HCT116 (cell line): Measurements from ENCODE around the gene TMEM63A. TPM values are rescaled to one million over a fixed set of nuclear protein-coding genes. Genes with fewer than 3 reads are reported as not detected.

ENCODE experiments used
- ATAC-seq: fragments of 200-7000 bp; cut with Tn5 transposase; 2 replicates; pipeline ENCODE4 v1.9.1; 2020; ENCODE audit warnings: mild to moderate bottlenecking, moderate library complexity
- BruUV-seq: library from RNA; stranded (reverse); fragments of 400-500 nt; replicated peaks from 2 replicates; lab custom pipeline; 2021; lab: Mats Ljungman, UMichigan
- CTCF ChIA-PET: fragments of 300-600 bp; sonication (Branson Sonifier 250); formaldehyde crosslinking; loops from one replicate; lab custom pipeline; 2021; ENCODE audit warnings: antibody characterized with exemption; lab: Charles Lee
- POLR2A ChIA-PET: fragments of 300-600, 350-600 bp; sonication (Branson Sonifier 250); formaldehyde crosslinking; loops from one replicate; lab custom pipeline; 2021; ENCODE audit warnings: antibody characterized with exemption; lab: Charles Lee
- RAD21 ChIA-PET, 2 experiments: fragments of 300-600 bp; sonication (Branson Sonifier 250); formaldehyde crosslinking; loops; one replicate each; lab custom pipeline; 2023; ENCODE audit warnings: low total read pairs in 2 of 2; ENCODE audit not compliant: uncharacterized antibody in 2 of 2, unreplicated experiment in 2 of 2, low non-redundant PET in 1 of 2; lab: Charles Lee
- DNase-seq: peaks from one replicate; pipeline ENCODE4 v3.0.0-alpha.2; 2010; ENCODE audit warnings: low read depth, low spot score
- H2AFZ ChIP-seq: fragments of 200-600 bp; shearing (Covaris generic), sonication (generic); 2 replicates; pipeline ENCODE4 v1.6.1; 2017; ENCODE audit warnings: low read depth, mixed run types, mixed read lengths, antibody characterized with exemption, low read length; ENCODE audit not compliant: poor library complexity, severe bottlenecking
- H3K27ac ChIP-seq: 2 replicates; pipeline ENCODE4 v1.5.1; 2012; ENCODE audit warnings: low read depth, low read length
- H3K27me3 ChIP-seq: fragments of 200-600 bp; sonication (generic); 2 replicates; pipeline ENCODE4 v1.6.1; 2016; ENCODE audit warnings: mixed run types, low read length, mixed read lengths; ENCODE audit not compliant: insufficient read depth
- H3K36me3 ChIP-seq, 2 experiments: fragments of 200-500 bp in 1 of 2; fragments of 200-600 bp in 1 of 2; sonication (Bioruptor generic) in 1 of 2; sonication (generic) in 1 of 2; 2 replicates each; pipeline versions ENCODE4 v1.5.1 to v1.6.1; 2014 to 2016; ENCODE audit warnings: low read length in 2 of 2, inconsistent platforms in 1 of 2, mixed read lengths in 1 of 2, mixed run types in 1 of 2; ENCODE audit not compliant: insufficient read depth in 2 of 2, control insufficient read depth in 1 of 2
- H3K4me1 ChIP-seq, 2 experiments: fragments of 200-600 bp in 1 of 2; sonication (generic) in 1 of 2; 2 replicates each; pipeline versions ENCODE4 v1.5.1 to v1.6.1; 2012 to 2017; ENCODE audit warnings: low read length in 2 of 2, inconsistent platforms in 1 of 2, mild to moderate bottlenecking in 1 of 2, mixed read lengths in 1 of 2, mixed run types in 1 of 2, moderate library complexity in 1 of 2; ENCODE audit not compliant: insufficient read depth in 2 of 2, control insufficient read depth in 1 of 2
- H3K4me2 ChIP-seq: fragments of 200-600 bp; sonication (generic); 2 replicates; pipeline ENCODE4 v1.6.1; 2017; ENCODE audit warnings: mixed run types, low read length, mixed read lengths
- H3K4me3 ChIP-seq, 2 experiments: fragments of 200-600 bp in 1 of 2; sonication (generic) in 1 of 2; replicated peaks in 1 of 2; 2 replicates each; pipeline ENCODE4 v1.5.1; 2011 to 2016; ENCODE audit warnings: low read length in 2 of 2, control low read depth in 1 of 2, low read depth in 1 of 2, mild to moderate bottlenecking in 1 of 2, mixed read lengths in 1 of 2, mixed run types in 1 of 2
- H3K79me2 ChIP-seq: fragments of 200-600 bp; sonication (generic); 2 replicates; pipeline ENCODE4 v1.6.1; 2017; ENCODE audit warnings: mild to moderate bottlenecking, mixed run types, low read length, moderate library complexity, mixed read lengths; ENCODE audit not compliant: insufficient read depth
- H3K9ac ChIP-seq: fragments of 200-600 bp; sonication (generic); 2 replicates; pipeline ENCODE4 v1.6.1; 2016; ENCODE audit warnings: low read length, mixed read lengths
- H3K9me2 ChIP-seq: fragments of 200-600 bp; sonication (generic), shearing (Covaris generic); 2 replicates; pipeline ENCODE4 v1.6.1; 2017; ENCODE audit warnings: mixed run types, mild to moderate bottlenecking, moderate library complexity; ENCODE audit not compliant: insufficient read depth
- H3K9me3 ChIP-seq, 2 experiments: fragments of 200-500 bp in 1 of 2; fragments of 200-600 bp in 1 of 2; sonication (Bioruptor generic) in 1 of 2; sonication (generic) in 1 of 2; 2 replicates each; pipeline ENCODE4 v1.6.1; 2014 to 2017; ENCODE audit warnings: low read length in 2 of 2, mixed read lengths in 2 of 2, inconsistent platforms in 1 of 2, low read depth in 1 of 2, mild to moderate bottlenecking in 1 of 2, mixed run types in 1 of 2, moderate library complexity in 1 of 2; ENCODE audit not compliant: control insufficient read depth in 1 of 2, insufficient read depth in 1 of 2
- H4K20me1 ChIP-seq: fragments of 200-600 bp; sonication (generic), shearing (Covaris generic); 2 replicates; pipeline ENCODE4 v1.6.1; 2017; ENCODE audit warnings: mixed run types, mild to moderate bottlenecking, moderate library complexity; ENCODE audit not compliant: insufficient read depth
- ATF3 ChIP-seq: IDR thresholded peaks from 2 replicates; pipeline ENCODE4 v1.6.1; 2012
- CBX3 ChIP-seq: IDR thresholded peaks from 2 replicates; pipeline ENCODE4 v1.6.1; 2012; ENCODE audit warnings: low read depth
- CEBPB ChIP-seq: IDR thresholded peaks from 2 replicates; pipeline ENCODE4 v1.6.1; 2012; ENCODE audit warnings: low read depth
- EGR1 ChIP-seq: IDR thresholded peaks from 2 replicates; pipeline ENCODE4 v1.6.1; 2012; ENCODE audit warnings: low read depth
- ELF1 ChIP-seq: IDR thresholded peaks from 2 replicates; pipeline ENCODE4 v1.6.1; 2012; ENCODE audit warnings: low read depth, borderline replicate concordance
- EZH2 ChIP-seq: fragments of 200-600 bp; sonication (generic); IDR thresholded peaks from 2 replicates; pipeline ENCODE4 v1.6.1; 2017; ENCODE audit warnings: antibody characterized with exemption, mixed run types
- EZH2phosphoT487 ChIP-seq: fragments of 200-600 bp; IDR thresholded peaks from 2 replicates; pipeline ENCODE4 v1.6.1; 2018; ENCODE audit warnings: antibody characterized with exemption, borderline replicate concordance
- FOSL1 ChIP-seq: IDR thresholded peaks from 2 replicates; pipeline ENCODE4 v1.6.1; 2012; ENCODE audit warnings: low read depth
- JUND ChIP-seq: IDR thresholded peaks from 2 replicates; pipeline ENCODE4 v1.6.1; 2012
- POLR2A ChIP-seq: IDR thresholded peaks from 2 replicates; pipeline ENCODE4 v1.7.0; 2011; ENCODE audit warnings: borderline replicate concordance; ENCODE audit not compliant: insufficient read depth, insufficient read length; ENCODE audit errors: extremely low read depth
- RAD21 ChIP-seq: IDR thresholded peaks from 2 replicates; pipeline ENCODE4 v1.6.1; 2012; ENCODE audit warnings: low read depth, mild to moderate bottlenecking
- SP1 ChIP-seq: IDR thresholded peaks from 2 replicates; pipeline ENCODE4 v1.6.1; 2012; ENCODE audit warnings: low read depth
- TCF7L2 ChIP-seq: IDR thresholded peaks from 2 replicates; pipeline ENCODE4 v1.7.0; 2011; ENCODE audit warnings: borderline replicate concordance, inconsistent platforms; ENCODE audit not compliant: insufficient read depth, insufficient read length; ENCODE audit errors: extremely low read depth
- YY1 ChIP-seq: IDR thresholded peaks from 2 replicates; pipeline ENCODE4 v1.6.1; 2011; ENCODE audit warnings: low read length, low read depth, moderate library complexity, mild to moderate bottlenecking; ENCODE audit not compliant: insufficient replicate concordance; ENCODE audit errors: extremely low read depth
- ZFX ChIP-seq: fragments of 450-650 bp; IDR thresholded peaks from 2 replicates; pipeline ENCODE4 v1.6.1; 2017
- ZNF274 ChIP-seq: fragments of 200-500 bp; sonication (Bioruptor generic); IDR thresholded peaks from 2 replicates; pipeline ENCODE4 v1.6.1; 2014; ENCODE audit warnings: mild to moderate bottlenecking, low read depth, low read length, inconsistent platforms
- intact Hi-C: fragments of 100-400 bp; cut with micrococcal nuclease; formaldehyde crosslinking; loops from 2 replicates; pipeline ENCODE4 v1.10.0; 2022
- total RNA-seq: library from RNA; stranded (reverse); gene quantifications from one replicate; pipeline ENCODE4 v1.2.1, GENCODE V29; 2021; ENCODE audit not compliant: unreplicated experiment
- TF ChIP-seq, protein P1 (sequence below): IDR thresholded peaks from 2 replicates; pipeline ENCODE4 v1.6.1; 2012
- TF ChIP-seq, protein P2 (sequence below), 3 experiments: fragments of 200-600 bp in 1 of 3; sonication (generic) in 1 of 3; IDR thresholded peaks in 2 of 3; conservative IDR thresholded peaks in 1 of 3; 2 replicates each; pipeline ENCODE4 v1.5.1; 2012 to 2017; ENCODE audit warnings: low read depth in 2 of 3, low read length in 2 of 3, antibody characterized with exemption in 1 of 3, borderline replicate concordance in 1 of 3, control low read depth in 1 of 3, mild to moderate bottlenecking in 1 of 3, mixed read lengths in 1 of 3, mixed run types in 1 of 3, moderate library complexity in 1 of 3; ENCODE audit not compliant: insufficient read depth in 1 of 3
- TF ChIP-seq, protein P3 (sequence below): IDR thresholded peaks from 2 replicates; pipeline ENCODE4 v1.6.1; 2011; ENCODE audit warnings: mild to moderate bottlenecking, low read length, moderate library complexity; ENCODE audit not compliant: insufficient replicate concordance; ENCODE audit errors: extremely low read depth

Gene TMEM63A
- total RNA-seq, 1 experiment from 2014 or later = 24.4 TPM

DNA sequence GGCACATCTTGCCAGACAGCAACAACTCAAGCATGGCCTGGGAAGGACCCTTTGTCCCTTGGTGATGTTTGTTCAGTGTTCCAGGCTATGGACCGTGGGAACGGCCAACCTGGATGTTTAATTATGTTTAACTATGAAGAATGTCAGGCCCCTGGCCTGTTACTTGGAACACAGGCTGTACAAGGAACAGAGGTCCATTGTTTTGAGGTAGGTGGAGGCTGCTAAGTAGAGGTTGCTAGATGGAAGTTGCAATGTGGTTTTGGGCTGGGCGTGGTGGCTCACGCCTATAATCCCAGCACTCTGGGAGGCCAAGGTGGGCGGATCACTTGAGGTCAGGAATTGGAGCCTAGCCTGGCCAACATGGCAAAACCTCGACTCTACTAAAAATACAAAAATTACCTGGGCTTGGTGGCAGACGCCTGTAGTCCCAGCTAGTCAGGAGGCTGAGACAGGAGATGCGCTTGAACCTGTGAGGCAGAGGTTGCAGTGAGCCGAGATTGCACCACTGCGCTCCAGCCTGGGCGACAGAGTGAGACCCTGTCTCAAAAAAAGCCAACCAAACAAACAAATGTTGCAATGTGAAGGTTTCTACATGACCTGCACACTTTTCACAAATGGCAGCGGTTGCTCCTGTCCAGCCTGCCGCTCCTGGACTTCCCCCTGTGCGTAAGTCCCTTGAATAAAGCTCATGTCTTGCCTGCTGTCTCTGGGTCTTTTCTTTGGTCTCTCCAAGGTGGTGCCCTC is 9.2 kb upstream of the TMEM63A start (continued):
- TF ChIP-seq EGR1 (no peak), ZNF274 (no peak), EZH2 (no peak), JUND (no peak), EZH2phosphoT487 (no peak), ATF3 (no peak), ZFX (no peak)
- TF ChIP-seq, protein P1, sequence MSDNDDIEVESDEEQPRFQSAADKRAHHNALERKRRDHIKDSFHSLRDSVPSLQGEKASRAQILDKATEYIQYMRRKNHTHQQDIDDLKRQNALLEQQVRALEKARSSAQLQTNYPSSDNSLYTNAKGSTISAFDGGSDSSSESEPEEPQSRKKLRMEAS = no peak

DNA sequence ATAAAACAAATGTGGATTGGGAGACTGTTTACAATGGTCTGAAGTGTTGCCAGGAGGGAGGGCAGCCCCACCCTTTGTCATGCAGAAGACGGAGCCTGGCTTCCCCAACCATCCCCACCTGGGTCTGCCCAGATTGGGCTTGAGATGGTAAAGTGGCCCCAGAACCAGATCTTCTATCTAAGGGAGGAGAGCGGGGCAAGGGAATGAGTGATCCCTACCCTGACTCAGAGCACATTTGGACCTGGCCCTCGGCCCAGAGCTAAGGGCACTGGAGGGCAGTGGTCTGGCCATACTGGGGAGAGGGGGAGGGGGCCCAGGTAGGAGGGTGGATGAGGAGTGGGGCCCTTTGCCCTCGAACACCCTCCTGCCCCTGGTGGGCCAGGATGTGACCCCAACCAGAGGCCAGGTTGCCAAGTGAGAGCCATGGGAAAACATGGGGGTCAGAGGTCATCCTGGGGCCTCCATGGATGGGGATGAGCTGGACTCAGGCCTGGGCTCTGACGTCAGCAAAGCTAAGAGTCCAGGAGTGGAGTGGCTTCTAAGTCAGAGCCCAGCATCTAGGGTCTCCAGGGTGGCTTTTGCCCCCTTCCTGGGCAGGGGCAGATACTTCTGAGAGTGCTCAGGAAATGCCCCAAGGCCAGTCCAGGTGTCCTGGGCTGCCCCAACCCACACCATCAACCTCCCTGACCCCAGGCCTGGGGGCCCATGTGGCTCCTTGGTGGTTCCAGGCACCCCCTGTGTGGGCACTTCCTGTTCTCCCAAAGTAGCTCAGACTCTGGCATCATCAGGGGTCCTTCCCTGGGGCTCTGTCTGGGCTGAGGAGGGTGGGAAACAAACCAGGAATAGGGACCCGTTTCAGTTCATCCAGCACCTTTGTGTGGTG is 8.4 kb upstream of the TMEM63A start:
- Histone ChIP-seq H3K9ac (no peak overlapping the region), H3K4me3 (no peak overlapping the region), H3K9me2 (no peaks in the 10 kb centered on the region), H3K36me3 (no peaks in the 10 kb centered on the region), H3K27me3 (no peaks in the 10 kb centered on the region), H3K79me2 (no peaks in the 10 kb centered on the region), H4K20me1 (no peaks in the 10 kb centered on the region), H3K4me1 (peaks cover 0 to 15% of the 10 kb centered on the region in 2 experiments; a peak in 2 of 4 replicates), H3K4me2 (peak overlapping the region; percentile 14; the same call in 1 of the 2 replicates), H3K27ac (no peak overlapping the region), H3K9me3 (no peaks in the 10 kb centered on the region), H2AFZ (no peak overlapping the region)
- BruUV-seq = no TSS peak
- intact Hi-C loops = no loop called here
- peak; percentile 23 for ATAC-seq
- ChIA-PET RAD21 (no interaction called here), CTCF (interaction anchor here (0.6 to 1.1 kb wide), 2 partner anchors 86 to 409 kb away, joined by 3 read pairs; no protein-coding TSS in a partner anchor), POLR2A (no interaction called here)
- no peak for DNase-seq
- TF ChIP-seq FOSL1 = no peak
- no peak for TF ChIP-seq POLR2A
- TF ChIP-seq ELF1 = no peak
- TF ChIP-seq SP1 = no peak
- no peak for TF ChIP-seq EZH2phosphoT487
- TF ChIP-seq CBX3 = no peak
- TF ChIP-seq ATF3 = no peak
- no peak for TF ChIP-seq RAD21
- TF ChIP-seq EZH2 = no peak
- TF ChIP-seq, protein P2, sequence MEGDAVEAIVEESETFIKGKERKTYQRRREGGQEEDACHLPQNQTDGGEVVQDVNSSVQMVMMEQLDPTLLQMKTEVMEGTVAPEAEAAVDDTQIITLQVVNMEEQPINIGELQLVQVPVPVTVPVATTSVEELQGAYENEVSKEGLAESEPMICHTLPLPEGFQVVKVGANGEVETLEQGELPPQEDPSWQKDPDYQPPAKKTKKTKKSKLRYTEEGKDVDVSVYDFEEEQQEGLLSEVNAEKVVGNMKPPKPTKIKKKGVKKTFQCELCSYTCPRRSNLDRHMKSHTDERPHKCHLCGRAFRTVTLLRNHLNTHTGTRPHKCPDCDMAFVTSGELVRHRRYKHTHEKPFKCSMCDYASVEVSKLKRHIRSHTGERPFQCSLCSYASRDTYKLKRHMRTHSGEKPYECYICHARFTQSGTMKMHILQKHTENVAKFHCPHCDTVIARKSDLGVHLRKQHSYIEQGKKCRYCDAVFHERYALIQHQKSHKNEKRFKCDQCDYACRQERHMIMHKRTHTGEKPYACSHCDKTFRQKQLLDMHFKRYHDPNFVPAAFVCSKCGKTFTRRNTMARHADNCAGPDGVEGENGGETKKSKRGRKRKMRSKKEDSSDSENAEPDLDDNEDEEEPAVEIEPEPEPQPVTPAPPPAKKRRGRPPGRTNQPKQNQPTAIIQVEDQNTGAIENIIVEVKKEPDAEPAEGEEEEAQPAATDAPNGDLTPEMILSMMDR (IDR thresholded peaks at IDR 0.05 in 2 of 3, conservative IDR thresholded peaks at IDR 0.05 in 1 of 3; ENCODE audit: borderline replicate concordance in 1 of 3, insufficient read depth in 1 of 3, low read depth in 2 of 3, low read length in 2 of 3) = no peak
- no peak for TF ChIP-seq CEBPB
- no peak for TF ChIP-seq YY1
- TF ChIP-seq TCF7L2 = no peak
- TF ChIP-seq, protein P3, sequence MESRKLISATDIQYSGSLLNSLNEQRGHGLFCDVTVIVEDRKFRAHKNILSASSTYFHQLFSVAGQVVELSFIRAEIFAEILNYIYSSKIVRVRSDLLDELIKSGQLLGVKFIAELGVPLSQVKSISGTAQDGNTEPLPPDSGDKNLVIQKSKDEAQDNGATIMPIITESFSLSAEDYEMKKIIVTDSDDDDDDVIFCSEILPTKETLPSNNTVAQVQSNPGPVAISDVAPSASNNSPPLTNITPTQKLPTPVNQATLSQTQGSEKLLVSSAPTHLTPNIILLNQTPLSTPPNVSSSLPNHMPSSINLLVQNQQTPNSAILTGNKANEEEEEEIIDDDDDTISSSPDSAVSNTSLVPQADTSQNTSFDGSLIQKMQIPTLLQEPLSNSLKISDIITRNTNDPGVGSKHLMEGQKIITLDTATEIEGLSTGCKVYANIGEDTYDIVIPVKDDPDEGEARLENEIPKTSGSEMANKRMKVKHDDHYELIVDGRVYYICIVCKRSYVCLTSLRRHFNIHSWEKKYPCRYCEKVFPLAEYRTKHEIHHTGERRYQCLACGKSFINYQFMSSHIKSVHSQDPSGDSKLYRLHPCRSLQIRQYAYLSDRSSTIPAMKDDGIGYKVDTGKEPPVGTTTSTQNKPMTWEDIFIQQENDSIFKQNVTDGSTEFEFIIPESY = no peak
